B cell (primary cell): Measurements from ENCODE around the gene SUGCT.

ENCODE experiments used
- CTCF ChIP-seq: fragments of 200-600 bp; IDR thresholded peaks from one replicate; pipeline ENCODE4 v1.8.0; 2022; ENCODE audit warnings: antibody characterized with exemption, mild to moderate bottlenecking
- EZH2 ChIP-seq: IDR thresholded peaks from 2 replicates; pipeline ENCODE4 v1.6.1; 2012; ENCODE audit warnings: borderline replicate concordance, low read depth, mild to moderate bottlenecking, moderate library complexity, low read length; ENCODE audit not compliant: insufficient read depth, poor library complexity, severe bottlenecking

- no peak for TF ChIP-seq CTCF
- no peak for TF ChIP-seq EZH2
Observed at GRCh38 chr7:40276061-40276460, 141.3 kb downstream of the SUGCT start.
